Measurements from ENCODE around the gene HMGXB3. TPM values are rescaled to one million over a fixed set of nuclear protein-coding genes. Genes with fewer than 3 reads are reported as not detected.

HMGXB3 gene
- total RNA-seq: 37.2 and 57.3 TPM in 2 replicates

GRCh38 chr5:150000256-150000989 is at the start of gene HMGXB3, which contains the start of gene TIGD6:
Gene HMGXB3, plus strand, starts transcription at chr5:150000739. Its CDS starts 4,114 bp downstream, at chr5:150004853.
Gene TIGD6, minus strand, starts transcription at chr5:150000654. Its CDS starts 4,306 bp downstream, at chr5:149996348.
- DNase-seq (ENCODE audit: extremely low read depth, low read depth, low spot score): no peak

DNA sequence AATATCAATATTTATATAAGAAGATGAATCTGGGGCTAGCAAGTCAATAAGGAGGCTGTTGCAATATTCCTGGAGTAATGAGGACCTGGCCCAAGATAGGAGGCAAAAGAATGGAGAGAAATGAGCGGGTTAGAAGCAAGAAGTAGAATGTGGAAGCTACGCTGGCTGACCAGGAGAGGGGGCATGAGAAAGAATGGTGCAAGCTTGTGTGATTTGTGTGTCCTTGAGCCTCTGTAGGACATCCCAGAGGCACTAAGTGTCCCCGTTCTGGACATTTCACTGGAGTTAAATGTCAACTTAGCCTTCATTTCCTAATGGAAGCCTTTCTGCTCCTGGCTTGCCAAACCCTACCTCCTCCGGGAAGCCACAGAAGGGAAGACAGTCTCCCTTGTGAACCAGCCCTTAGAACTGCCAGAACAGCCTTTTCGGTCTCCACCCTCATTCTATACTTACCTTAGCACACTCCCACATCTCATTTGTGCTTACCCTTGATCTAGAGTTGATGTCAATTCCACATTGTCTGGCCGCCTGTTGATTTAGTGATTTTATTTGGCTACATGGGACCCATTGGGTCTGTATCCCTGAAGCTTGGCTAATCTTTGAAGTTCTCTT is 49.3 kb upstream of the HMGXB3 start:
- DNase-seq (ENCODE audit: extremely low read depth, low read depth, low spot score): no peak

GRCh38 chr5:149953436-149954121 is 47.0 kb upstream of the HMGXB3 start:
- no peak for DNase-seq (ENCODE audit: extremely low read depth, low read depth, low spot score)

DNA sequence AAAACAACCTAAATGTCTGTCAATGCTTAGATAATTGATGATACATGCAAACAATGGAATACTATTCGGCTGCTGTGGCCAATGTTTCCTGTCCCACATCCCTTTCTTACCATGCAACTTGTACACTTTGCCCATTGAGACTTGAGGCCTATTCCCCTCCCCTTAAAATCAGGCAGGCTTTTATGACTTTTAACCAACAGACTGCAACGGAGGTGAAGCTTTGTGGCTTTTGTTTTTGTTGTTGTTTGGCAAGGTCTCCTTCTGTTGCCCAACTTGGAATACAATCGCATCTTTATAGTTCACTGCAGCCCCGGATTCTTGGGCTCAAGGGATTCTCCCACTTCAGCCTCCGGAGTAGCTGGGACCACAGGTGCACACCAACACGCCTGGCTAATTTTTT is 45.7 kb upstream of the HMGXB3 start:
- DNase-seq (ENCODE audit: extremely low read depth, low read depth, low spot score): no peak

GRCh38 chr5:149956685-149957084 is 43.9 kb upstream of the HMGXB3 start:
- DNase-seq (ENCODE audit: extremely low read depth, low read depth, low spot score): no peak

DNA sequence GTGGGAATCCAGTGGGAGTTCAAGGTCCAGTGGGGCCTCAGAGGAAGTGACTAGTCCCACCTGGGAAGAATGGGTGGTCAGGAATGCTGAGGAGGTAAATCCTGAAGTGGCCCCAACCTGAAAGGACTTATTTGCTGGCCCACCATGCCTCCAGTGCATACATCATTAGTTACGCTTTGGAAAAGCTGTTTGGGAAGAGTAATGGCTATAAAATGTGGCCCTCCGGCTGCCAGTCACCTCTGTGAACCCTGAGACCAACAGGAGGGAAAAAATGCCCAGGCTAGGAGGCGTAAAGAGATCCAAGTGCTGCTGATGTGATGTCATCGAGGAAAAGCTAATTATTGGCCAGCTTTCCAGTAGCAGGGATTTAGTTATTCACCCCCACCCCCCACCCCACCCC is 42.7 kb upstream of the HMGXB3 start:
- DNase-seq (ENCODE audit: extremely low read depth, low read depth, low spot score): no peak

- DNase-seq (ENCODE audit: extremely low read depth, low read depth, low spot score): no peak
Observed at GRCh38 chr5:149959406-149960236, 40.9 kb upstream of the HMGXB3 start.

- no peak for DNase-seq (ENCODE audit: extremely low read depth, low read depth, low spot score)
Observed at GRCh38 chr5:149960272-149961185, 40.0 kb upstream of the HMGXB3 start, which contains the start of gene SLC26A2. Gene SLC26A2, plus strand, starts transcription at chr5:149960758. Its CDS starts 16,895 bp downstream, at chr5:149977653.

GRCh38 chr5:149961186-149961685 is 39.3 kb upstream of the HMGXB3 start:
- no peak for DNase-seq (ENCODE audit: extremely low read depth, low read depth, low spot score)

DNA sequence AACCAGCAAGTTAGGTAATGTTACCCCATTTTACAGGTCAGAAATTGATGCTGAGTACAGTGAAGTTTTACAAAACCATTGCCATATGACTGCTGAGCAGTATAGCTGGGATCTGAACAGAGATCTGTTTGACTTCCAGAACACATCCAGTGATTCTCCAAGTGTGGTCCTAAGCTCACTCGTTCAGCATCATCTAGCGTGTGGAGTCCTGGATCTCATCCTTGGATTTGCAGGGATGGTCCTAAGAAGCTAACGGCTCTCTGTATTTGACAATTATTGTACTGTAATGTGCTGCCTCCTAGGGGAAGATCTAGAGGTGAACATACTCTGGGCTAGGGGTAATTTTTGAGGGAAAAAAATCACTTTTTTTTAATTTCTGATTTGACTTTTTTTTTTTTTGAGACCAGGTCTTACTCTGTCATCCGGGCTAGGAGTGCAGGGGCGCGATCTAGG is 38.6 kb upstream of the HMGXB3 start:
- no peak for DNase-seq (ENCODE audit: extremely low read depth, low read depth, low spot score)

GRCh38 chr5:149962601-149963300 is 37.8 kb upstream of the HMGXB3 start:
- DNase-seq (ENCODE audit: extremely low read depth, low read depth, low spot score): no peak

GRCh38 chr5:149963729-149964128 is 36.8 kb upstream of the HMGXB3 start:
- DNase-seq (ENCODE audit: extremely low read depth, low read depth, low spot score): no peak

- DNase-seq (ENCODE audit: extremely low read depth, low read depth, low spot score): no peak
Observed at GRCh38 chr5:149966946-149967345, 33.6 kb upstream of the HMGXB3 start.

DNA sequence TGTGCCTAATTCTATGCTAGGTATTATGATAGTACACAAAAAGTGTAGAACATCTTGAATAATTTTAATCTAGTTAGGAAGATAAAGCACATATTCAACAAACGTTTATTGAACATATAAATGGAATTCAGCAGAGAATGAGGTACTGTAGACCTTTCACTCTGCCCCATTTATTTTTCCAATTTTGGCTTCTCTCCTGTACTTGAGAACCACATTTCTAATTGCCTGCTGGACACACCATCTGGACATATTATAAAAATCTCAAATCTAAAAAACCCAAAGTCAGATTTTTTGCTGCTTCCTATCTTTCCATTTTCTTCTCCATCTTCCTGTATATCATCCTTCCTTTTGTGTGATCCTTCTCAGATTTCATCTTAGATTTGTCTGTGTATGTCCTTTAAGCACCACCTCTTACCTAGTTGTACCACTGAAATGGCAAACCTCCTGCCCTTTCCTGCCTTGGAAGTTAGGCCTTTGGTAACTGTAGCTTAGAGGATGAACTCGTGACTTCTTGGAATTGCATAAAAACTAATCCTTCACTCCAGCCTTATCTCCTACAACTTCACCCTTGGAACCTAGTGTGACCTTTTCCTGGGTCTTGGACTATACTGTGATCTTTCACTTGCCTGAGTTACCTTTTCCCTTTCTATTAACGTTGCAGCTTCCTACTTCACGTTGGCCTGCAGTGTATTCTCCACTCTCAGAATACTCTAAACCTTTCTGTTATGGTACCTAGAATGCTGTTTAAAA is 31.2 kb upstream of the HMGXB3 start:
- DNase-seq (ENCODE audit: extremely low read depth, low read depth, low spot score): no peak

DNA sequence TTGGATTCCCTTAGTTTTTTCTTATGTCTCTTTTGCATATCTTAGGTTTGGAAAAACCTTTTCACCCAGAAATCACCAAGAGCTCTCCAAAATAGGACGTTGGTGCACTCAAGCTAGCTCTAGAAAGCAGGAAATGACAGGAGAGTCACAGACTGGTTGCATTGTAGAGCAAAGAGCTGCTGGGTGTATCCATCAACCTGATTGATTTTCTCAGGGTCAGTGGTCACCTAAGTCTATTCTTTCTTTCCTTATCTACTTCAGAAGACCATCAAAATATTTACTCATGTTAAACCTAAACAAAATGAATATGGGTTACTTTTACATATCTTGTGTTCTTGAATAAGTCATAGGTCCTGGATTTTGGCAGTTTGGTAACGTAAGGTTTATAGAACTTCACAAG is 25.1 kb upstream of the HMGXB3 start:
- no peak for DNase-seq (ENCODE audit: extremely low read depth, low read depth, low spot score)

DNA sequence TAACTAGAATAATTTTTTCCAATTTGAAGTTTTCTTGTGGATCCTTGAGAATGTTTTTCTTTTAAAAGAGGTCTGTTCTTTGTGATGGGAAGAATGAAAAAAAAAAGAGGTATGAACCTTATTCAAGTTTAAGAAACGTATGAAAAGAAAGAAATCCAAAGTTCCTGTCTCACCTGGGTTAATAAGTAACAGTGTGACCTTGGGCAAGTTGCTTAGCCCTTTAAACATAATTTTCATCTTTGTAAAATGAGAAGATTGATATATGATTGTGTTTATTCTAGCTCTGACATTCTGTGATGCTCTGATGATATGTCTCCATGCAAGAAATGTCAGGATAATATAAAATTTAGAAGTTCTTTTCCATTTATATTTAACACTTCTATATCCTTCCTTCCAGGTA is 20.6 kb upstream of the HMGXB3 start:
- DNase-seq (ENCODE audit: extremely low read depth, low read depth, low spot score): no peak

GRCh38 chr5:149981206-149981605 is 19.3 kb upstream of the HMGXB3 start:
- no peak for DNase-seq (ENCODE audit: extremely low read depth, low read depth, low spot score)

DNA sequence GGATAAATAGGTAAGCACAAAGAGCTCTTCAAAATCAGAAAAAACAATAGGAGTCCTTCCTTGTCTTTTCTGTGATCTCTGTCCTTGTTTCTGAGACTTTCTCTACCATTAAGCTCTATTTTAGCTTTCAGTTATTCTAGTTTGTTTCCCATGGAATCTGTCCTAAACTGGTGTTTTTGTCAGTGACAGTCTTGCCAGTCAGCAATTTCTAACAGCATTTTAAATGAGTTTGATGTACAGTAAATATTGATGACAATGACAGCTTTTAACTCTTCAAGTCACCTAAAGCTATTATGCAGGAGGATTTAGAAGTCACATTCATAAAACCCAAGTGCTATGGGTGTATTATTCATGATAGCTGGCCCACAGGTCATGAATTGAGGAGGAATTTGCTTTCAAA is 18.0 kb upstream of the HMGXB3 start:
- DNase-seq (ENCODE audit: extremely low read depth, low read depth, low spot score): no peak

Data from glomerular endothelial cell (primary cell).